ENCODE measurements around the gene ASTN2. TPM values are rescaled to one million over a fixed set of nuclear protein-coding genes. Genes with fewer than 3 reads are reported as not detected.

Gene ASTN2
- total and polyA plus RNA-seq, 2 donors = 3.1 to 10.2 TPM

GRCh38 chr9:116539549-116539948 lies 875.3 kb downstream of the ASTN2 start:
- Histone ChIP-seq H3K4me1 (ENCODE audit: insufficient read depth) (no peaks in the 10 kb centered on the region), H3K4me3 (ENCODE audit: low read depth, low read length) (no peak overlapping the region), H3K36me3 (ENCODE audit: insufficient read depth) (no peaks in the 10 kb centered on the region), H3K27ac (ENCODE audit: low read depth) (no peak overlapping the region)
- WGBS = 85% methylated on average over 6 of the region's 6 CpGs
- DNase-seq (ENCODE audit: extremely low spot score) = no peak

GRCh38 chr9:116525611-116526010 lies 889.2 kb downstream of the ASTN2 start:
- Histone ChIP-seq H3K36me3 (ENCODE audit: insufficient read depth) (no peaks in the 10 kb centered on the region), H3K4me3 (ENCODE audit: low read depth, low read length) (no peak overlapping the region), H3K4me1 (ENCODE audit: insufficient read depth) (no peaks in the 10 kb centered on the region), H3K27ac (ENCODE audit: low read depth) (no peak overlapping the region)
- 87% methylated on average over 1 of the region's 1 CpG for WGBS
- no peak for DNase-seq (ENCODE audit: extremely low spot score)

GRCh38 chr9:116524778-116525470 lies 889.9 kb downstream of the ASTN2 start:
- no peaks in the 10 kb centered on the region for H3K4me1 ChIP-seq (ENCODE audit: insufficient read depth)
- no peak for DNase-seq (ENCODE audit: extremely low spot score)
- 96% methylated on average over 3 of the region's 3 CpGs for WGBS
- H3K36me3 ChIP-seq (ENCODE audit: insufficient read depth) = no peaks in the 10 kb centered on the region
- no peak overlapping the region for H3K27ac ChIP-seq (ENCODE audit: low read depth)
- H3K4me3 ChIP-seq (ENCODE audit: low read depth, low read length) = no peak overlapping the region

GRCh38 chr9:116520218-116520617 lies 894.6 kb downstream of the ASTN2 start:
- DNase-seq (ENCODE audit: extremely low spot score) = no peak
- Histone ChIP-seq H3K36me3 (ENCODE audit: insufficient read depth) (no peaks in the 10 kb centered on the region), H3K4me1 (ENCODE audit: insufficient read depth) (no peaks in the 10 kb centered on the region), H3K27ac (ENCODE audit: low read depth) (no peak overlapping the region), H3K4me3 (ENCODE audit: low read depth, low read length) (no peak overlapping the region)
- WGBS = 77% methylated on average over 2 of the region's 2 CpGs

- Histone ChIP-seq H3K36me3 (ENCODE audit: insufficient read depth) (no peaks in the 10 kb centered on the region), H3K27ac (ENCODE audit: low read depth) (no peak overlapping the region), H3K4me3 (ENCODE audit: low read depth, low read length) (no peak overlapping the region), H3K4me1 (ENCODE audit: insufficient read depth) (no peaks in the 10 kb centered on the region)
- WGBS = 77% methylated on average over 1 of the region's 1 CpG
- DNase-seq (ENCODE audit: extremely low spot score) = no peak
Measured at GRCh38 chr9:116516456-116516855, 898.4 kb downstream of the ASTN2 start.

- Histone ChIP-seq H3K4me1 (ENCODE audit: insufficient read depth) (no peaks in the 10 kb centered on the region), H3K36me3 (ENCODE audit: insufficient read depth) (no peaks in the 10 kb centered on the region), H3K4me3 (ENCODE audit: low read depth, low read length) (no peak overlapping the region), H3K27ac (ENCODE audit: low read depth) (no peak overlapping the region)
- DNase-seq (ENCODE audit: extremely low spot score) = no peak
Measured at GRCh38 chr9:116515541-116515940, 899.3 kb downstream of the ASTN2 start.

GRCh38 chr9:116506685-116507084 lies 908.2 kb downstream of the ASTN2 start:
- Histone ChIP-seq H3K27ac (ENCODE audit: low read depth) (no peak overlapping the region), H3K36me3 (ENCODE audit: insufficient read depth) (no peaks in the 10 kb centered on the region), H3K4me1 (ENCODE audit: insufficient read depth) (no peaks in the 10 kb centered on the region), H3K4me3 (ENCODE audit: low read depth, low read length) (no peak overlapping the region)
- WGBS = 86% methylated on average over 4 of the region's 4 CpGs
- no peak for DNase-seq (ENCODE audit: extremely low spot score)

GRCh38 chr9:116504893-116505480 lies 909.9 kb downstream of the ASTN2 start:
- 88% methylated on average over 5 of the region's 5 CpGs for WGBS
- H3K36me3 ChIP-seq (ENCODE audit: insufficient read depth) = no peaks in the 10 kb centered on the region
- no peak overlapping the region for H3K4me3 ChIP-seq (ENCODE audit: low read depth, low read length)

GRCh38 chr9:116504081-116504480 lies 910.8 kb downstream of the ASTN2 start:
- 86% methylated on average over 3 of the region's 3 CpGs for WGBS
- Histone ChIP-seq H3K27ac (ENCODE audit: low read depth) (no peak overlapping the region), H3K36me3 (ENCODE audit: insufficient read depth) (no peaks in the 10 kb centered on the region), H3K4me3 (ENCODE audit: low read depth, low read length) (no peak overlapping the region), H3K4me1 (ENCODE audit: insufficient read depth) (no peaks in the 10 kb centered on the region)
- no peak for DNase-seq (ENCODE audit: extremely low spot score)

More at GRCh38 chr9:116504893-116505480, 909.9 kb downstream of the ASTN2 start:
- Histone ChIP-seq H3K4me1 (ENCODE audit: insufficient read depth) (no peaks in the 10 kb centered on the region), H3K27ac (ENCODE audit: low read depth) (no peak overlapping the region)
- DNase-seq (ENCODE audit: extremely low spot score) = no peak

GRCh38 chr9:116502746-116503145 lies 912.1 kb downstream of the ASTN2 start:
- Histone ChIP-seq H3K4me3 (ENCODE audit: low read depth, low read length) (no peak overlapping the region), H3K4me1 (ENCODE audit: insufficient read depth) (no peaks in the 10 kb centered on the region), H3K36me3 (ENCODE audit: insufficient read depth) (no peaks in the 10 kb centered on the region), H3K27ac (ENCODE audit: low read depth) (no peak overlapping the region)
- DNase-seq (ENCODE audit: extremely low spot score) = no peak

GRCh38 chr9:116501871-116502270 lies 913.0 kb downstream of the ASTN2 start:
- Histone ChIP-seq H3K4me3 (ENCODE audit: low read depth, low read length) (no peak overlapping the region), H3K4me1 (ENCODE audit: insufficient read depth) (no peaks in the 10 kb centered on the region), H3K27ac (ENCODE audit: low read depth) (no peak overlapping the region), H3K36me3 (ENCODE audit: insufficient read depth) (no peaks in the 10 kb centered on the region)
- whole genome bisulfite sequencing = 98% methylated on average over 1 of the region's 1 CpG
- DNase-seq (ENCODE audit: extremely low spot score) = no peak

- DNase-seq (ENCODE audit: extremely low spot score) = no peak
- Histone ChIP-seq H3K4me3 (ENCODE audit: low read depth, low read length) (no peak overlapping the region), H3K27ac (ENCODE audit: low read depth) (no peak overlapping the region), H3K4me1 (ENCODE audit: insufficient read depth) (no peaks in the 10 kb centered on the region), H3K36me3 (ENCODE audit: insufficient read depth) (no peaks in the 10 kb centered on the region)
- 76% methylated on average over 5 of the region's 5 CpGs for WGBS
Measured at GRCh38 chr9:116499986-116500871, 914.6 kb downstream of the ASTN2 start.

GRCh38 chr9:116499434-116499833 lies 915.4 kb downstream of the ASTN2 start:
- H3K36me3 ChIP-seq (ENCODE audit: insufficient read depth) = no peaks in the 10 kb centered on the region
- H3K4me3 ChIP-seq (ENCODE audit: low read depth, low read length) = no peak overlapping the region
- no peaks in the 10 kb centered on the region for H3K4me1 ChIP-seq (ENCODE audit: insufficient read depth)
- DNase-seq (ENCODE audit: extremely low spot score) = no peak
- H3K27ac ChIP-seq (ENCODE audit: low read depth) = no peak overlapping the region

All from urinary bladder (tissue), 4 donors.